GM12801 (cell line): Measurements from ENCODE around the gene ISCA1.

ENCODE experiments used
- CTCF ChIP-seq: IDR thresholded peaks from one replicate; pipeline ENCODE4 v1.5.1; 2011; ENCODE audit warnings: control low read depth; ENCODE audit not compliant: insufficient read length; ENCODE audit errors: extremely low read depth

Gene ISCA1

GRCh38 chr9:86222667-86223066, 59.7 kb downstream of the ISCA1 start:
- TF ChIP-seq CTCF = no peak

GRCh38 chr9:86219606-86220005, 62.7 kb downstream of the ISCA1 start:
- TF ChIP-seq CTCF = no peak

GRCh38 chr9:86217076-86217755, 65.1 kb downstream of the ISCA1 start:
- TF ChIP-seq CTCF = no peak
